Suppressor macrophage treated with lipopolysaccharide for 1 hour (primary cell): Measurements from ENCODE around the gene SYT1.

Experiments
- DNase-seq, 3 donors: peaks; one replicate each; pipeline ENCODE4 v3.0.0-alpha.2; 2020 to 2022

The SYT1 gene

GRCh38 chr12:79063258-79063657 is 198.7 kb downstream of the SYT1 start:
- no peak for DNase-seq

DNA sequence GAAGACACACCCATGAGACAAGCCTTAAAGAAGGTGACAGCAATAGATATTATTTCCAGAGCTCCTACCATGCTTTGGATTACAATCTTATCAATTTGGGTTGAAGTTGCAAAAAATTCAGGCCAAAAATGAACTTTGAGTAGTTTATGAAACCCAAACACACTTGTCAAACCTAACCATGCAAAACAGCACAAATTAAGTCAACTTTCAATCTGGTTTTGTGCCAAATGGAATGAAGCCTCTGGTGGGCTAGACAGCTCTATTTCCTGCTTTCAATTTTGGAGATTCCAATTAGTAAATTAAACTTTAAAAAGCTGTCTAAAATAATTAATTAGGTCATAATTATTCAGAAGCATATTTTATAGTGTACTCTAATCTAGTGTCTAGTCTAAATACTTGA is 203.4 kb downstream of the SYT1 start:
- DNase-seq, result no peak

DNA sequence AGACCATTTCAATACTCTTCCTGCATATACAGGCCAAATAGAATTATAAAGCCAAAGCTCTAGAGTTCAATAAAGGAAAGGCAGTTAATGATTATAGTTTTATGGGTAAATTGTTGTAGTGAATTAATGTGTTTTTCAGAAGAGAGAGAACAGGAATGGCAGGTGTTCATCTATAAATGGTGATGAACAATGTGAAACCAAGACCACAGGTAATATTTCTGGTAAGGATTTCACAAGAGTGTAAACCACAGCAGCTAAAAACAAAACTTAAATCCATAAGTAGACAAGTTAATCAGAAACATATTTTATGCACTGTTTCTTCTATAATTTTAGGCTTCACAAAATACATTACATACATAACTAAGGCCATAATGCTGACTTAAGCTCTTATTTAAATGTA is 204.4 kb downstream of the SYT1 start:
- no peak for DNase-seq

DNA sequence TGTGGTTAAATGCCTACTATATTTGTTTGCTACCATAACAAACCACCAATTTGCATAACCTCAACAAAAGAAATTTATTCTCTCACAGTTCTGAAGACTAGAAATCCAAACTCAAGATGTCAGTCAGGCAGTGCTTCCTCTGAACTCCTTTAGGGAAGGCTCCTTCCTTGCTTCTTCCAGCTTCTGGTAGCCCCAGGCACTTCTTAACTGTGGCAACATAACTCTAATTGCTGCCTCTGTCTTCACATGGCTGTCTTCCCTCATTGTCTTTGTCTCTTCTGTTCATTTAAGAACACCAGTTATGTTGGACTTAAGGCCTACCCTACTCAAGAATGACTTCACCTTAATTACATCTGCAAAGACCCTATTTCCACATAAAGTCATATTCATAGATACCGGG is 206.9 kb downstream of the SYT1 start:
- DNase-seq, result no peak

DNA sequence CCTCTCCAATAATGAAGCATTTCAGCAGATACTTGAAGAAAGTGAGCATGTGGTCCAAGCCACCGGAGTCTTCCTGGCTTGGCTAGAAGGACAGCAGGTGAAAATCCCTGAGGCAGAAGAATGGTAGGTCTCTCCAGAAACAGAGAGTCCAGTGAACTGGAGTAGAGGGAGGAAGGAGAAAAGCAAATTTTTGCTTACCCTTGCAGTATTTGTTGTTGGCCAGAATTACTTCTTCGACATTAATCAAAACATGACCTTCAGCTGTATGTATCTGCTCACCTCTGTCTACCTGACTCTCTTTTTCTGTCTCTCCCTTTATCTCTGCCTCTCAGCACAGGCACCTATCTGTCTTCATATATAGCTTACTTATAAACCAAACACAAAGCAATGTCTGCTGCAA is 208.9 kb downstream of the SYT1 start:
- no peak for DNase-seq

DNA sequence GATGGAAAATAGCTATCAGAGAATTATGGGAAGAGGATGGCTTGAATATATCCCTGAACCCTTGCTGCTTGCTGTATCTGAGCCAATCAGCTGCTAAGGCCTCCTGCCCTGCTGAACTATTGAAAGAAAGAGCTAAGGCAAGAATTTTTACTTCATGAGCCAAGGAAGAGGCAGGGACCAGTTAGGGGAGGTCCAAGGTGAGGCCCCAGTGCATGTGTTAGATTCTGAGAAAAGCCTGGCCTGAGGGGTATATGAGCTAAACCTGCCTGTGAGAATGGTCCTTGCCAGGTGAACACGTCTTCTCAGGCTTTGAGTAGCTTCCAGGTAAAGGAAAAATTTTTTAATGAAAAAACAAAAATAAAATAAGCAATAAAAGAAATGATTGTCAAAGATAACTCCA is 218.0 kb downstream of the SYT1 start:
- no peak for DNase-seq

DNA sequence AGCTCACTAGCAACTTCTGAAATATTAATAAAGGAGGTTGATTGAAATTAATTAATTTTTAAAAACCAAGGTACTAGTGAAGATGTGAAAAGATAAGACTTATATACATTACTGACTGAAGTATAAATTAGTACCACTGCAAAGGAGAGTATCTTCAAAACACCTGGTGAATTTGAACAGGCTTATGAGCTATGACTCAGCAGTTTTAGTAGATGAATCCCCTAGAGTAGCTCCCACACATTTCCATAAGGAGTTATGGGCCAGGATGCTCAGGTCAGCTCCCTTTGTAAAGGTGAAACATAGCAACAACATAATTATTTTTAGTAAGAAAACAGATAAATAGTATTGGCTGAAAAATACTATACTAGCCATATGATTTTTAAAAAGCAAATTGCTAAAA is 218.6 kb downstream of the SYT1 start:
- no peak for DNase-seq

GRCh38 chr12:79085106-79085682 is 220.6 kb downstream of the SYT1 start:
- DNase-seq, result no peak

GRCh38 chr12:79086541-79087296 is 222.1 kb downstream of the SYT1 start:
- DNase-seq, result no peak

DNA sequence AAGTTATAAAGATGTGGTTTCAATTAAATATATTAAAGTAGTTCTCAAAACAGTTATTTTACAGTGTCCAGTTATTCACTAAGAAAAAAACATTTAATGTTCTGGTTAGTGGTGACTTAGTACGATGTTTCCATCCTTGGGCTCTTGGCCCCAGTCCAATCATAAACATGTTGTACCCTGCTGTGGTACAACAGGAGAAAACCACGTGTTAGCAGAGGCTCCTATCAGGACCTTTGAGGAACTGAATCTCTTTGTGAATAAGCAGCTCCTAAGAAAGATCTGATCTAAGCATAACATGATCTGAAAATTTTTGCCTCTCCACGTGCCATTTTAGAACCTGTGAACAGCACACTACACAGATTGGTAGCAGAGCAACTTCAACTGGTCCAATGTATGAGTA is 234.0 kb downstream of the SYT1 start:
- no peak for DNase-seq

- DNase-seq, result no peak
Observed at GRCh38 chr12:79108962-79109361, 244.4 kb downstream of the SYT1 start.

DNA sequence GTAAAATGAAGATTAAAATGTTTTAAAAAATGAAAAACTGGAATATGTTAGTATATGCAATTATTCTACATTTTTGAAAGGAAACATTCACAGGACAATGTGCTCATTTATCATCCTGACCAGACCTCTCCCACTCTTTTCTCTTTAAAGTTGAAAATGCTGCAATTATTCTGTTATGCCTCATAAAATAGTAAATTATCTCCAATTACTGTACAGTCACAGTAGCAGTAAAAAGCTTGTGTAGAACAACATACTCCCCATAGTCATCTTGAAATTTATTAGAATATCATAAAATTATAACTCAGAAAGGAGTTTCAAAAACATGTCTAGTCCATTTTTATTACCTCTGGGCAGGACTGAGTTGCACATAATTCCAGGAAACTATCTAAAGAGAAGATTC is 250.3 kb downstream of the SYT1 start:
- no peak for DNase-seq

GRCh38 chr12:79115743-79116142 is 251.2 kb downstream of the SYT1 start:
- DNase-seq, result no peak

GRCh38 chr12:79119796-79120195 is 255.2 kb downstream of the SYT1 start:
- DNase-seq, result no peak

DNA sequence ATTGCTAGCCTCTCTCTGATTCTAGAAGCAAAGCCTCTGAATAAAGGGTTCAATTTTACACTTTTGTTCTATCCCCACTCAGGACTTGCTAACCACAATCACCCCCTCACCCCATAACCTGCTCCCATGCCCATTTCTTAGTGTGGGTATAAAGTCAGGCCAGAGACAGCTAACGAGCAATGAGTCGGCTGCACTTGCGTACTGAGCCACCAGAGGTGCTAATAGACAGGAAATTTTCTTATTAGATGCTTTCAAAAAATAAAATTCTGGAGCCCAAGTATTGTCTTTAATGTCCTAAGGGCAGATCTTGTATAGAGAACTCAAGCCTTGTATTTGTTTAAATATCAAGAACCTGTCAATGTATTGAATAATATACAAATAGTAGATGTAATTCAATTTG is 256.9 kb downstream of the SYT1 start:
- peak in 2 of 3 donors; percentile 14 to 21 for DNase-seq

- DNase-seq, result no peak
Observed at GRCh38 chr12:79124385-79124784, 259.8 kb downstream of the SYT1 start.

DNA sequence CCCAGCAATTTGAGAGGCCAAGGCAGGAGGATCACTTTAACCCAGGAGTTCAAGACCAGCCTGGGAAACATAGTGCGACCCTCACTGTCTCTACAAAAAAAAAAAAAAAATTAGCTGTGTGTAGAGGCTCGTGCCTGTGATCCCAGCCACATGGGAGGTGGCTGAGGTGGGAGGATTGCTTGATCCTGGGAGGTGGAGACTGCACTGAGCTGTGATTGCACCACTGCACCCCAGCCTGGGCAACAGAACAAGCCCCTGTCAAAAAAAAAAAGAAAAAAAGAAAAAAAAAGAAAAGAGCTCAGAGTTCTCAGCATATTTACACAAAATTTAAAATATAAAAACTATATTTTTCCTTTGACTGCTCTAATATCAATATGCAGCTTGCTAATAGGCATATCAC is 260.8 kb downstream of the SYT1 start:
- DNase-seq, result no peak

DNA sequence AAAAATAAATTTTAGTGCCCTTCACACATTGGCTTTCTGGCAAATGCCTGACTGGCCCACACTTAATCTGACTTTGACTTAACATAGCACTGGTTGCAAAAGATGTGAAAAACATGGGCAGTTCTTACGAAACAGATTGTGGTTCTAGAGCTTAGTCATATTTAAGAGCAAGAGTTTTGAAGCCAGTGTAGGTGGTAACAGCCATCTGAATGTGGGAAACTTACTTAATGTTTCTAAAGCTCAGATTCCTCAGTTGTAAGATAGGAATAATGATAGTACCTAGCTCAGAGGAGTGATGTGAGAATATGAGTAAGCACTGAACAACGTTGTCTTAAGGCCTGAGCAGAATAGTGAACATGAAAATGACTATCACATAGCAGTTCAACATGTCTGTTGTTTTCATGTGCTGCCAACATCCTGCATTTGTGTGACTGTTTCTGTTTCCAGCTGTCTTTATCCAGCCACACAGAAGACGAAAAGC is 262.7 kb downstream of the SYT1 start:
- peak; percentile 65 to 84 (median 81) for DNase-seq

DNA sequence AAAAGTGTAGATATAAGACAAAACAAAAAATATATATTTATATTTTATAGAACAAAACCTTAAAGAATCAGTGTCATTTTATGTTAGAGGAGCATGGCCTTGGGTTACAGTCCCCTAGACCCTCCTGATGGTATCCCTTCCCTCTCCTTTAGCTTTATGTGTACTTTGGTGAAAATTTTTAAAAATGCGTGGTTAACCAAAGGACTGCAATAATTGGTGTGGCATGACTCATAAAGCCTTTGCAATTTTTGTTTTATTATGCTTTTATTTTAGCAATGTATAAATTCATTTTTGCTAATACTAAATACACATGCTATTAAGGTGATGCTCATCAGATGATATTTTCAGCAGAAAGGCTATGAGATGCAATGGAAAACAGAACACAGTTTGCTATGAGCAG is 264.4 kb downstream of the SYT1 start:
- no peak for DNase-seq

- DNase-seq, result no peak
Observed at GRCh38 chr12:79138872-79139271, 274.3 kb downstream of the SYT1 start.

- DNase-seq, result no peak
Observed at GRCh38 chr12:79140711-79141110, 276.1 kb downstream of the SYT1 start.

GRCh38 chr12:79141776-79142175 is 277.2 kb downstream of the SYT1 start:
- DNase-seq, result no peak

- no peak for DNase-seq
Observed at GRCh38 chr12:79143803-79144202, 279.2 kb downstream of the SYT1 start.

DNA sequence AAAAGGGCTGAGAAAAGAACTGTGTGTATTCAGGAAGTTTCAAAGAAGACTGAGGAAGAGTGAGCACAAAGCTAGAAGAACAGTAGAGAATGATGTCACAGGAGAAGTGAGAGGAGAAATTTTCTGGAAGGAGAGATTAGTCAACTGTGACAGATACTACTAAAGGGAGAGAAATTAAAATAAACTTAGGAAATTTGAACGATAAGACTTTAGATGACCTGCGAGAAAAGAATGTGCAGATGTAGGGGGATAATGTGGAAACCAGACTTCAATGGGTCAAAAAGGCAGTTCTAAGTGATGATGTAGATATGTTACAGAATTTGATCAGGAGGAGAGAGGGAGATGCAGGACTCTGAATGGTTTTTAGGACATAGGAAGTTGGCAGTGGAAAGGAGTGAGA is 287.4 kb downstream of the SYT1 start:
- DNase-seq, result no peak

- DNase-seq, result peak; percentile 50 to 72 (median 56)
Observed at GRCh38 chr12:79155683-79156082, 291.1 kb downstream of the SYT1 start.
